GM19238 (cell line): ENCODE measurements around the gene MAP3K9.

Experiments used
- DNase-seq: peaks from one replicate; pipeline ENCODE4 v3.0.0; 2011; ENCODE audit warnings: low spot score; ENCODE audit not compliant: insufficient read length

MAP3K9 gene

GRCh38 chr14:70788898-70789297 is 20.4 kb downstream of the MAP3K9 start:
- DNase-seq, result no peak

GRCh38 chr14:70785556-70785955 is 23.8 kb downstream of the MAP3K9 start:
- no peak for DNase-seq

- no peak for DNase-seq
These were observed 24.4 kb downstream of the MAP3K9 start for GRCh38 chr14:70784886-70785285.

- no peak for DNase-seq
These were observed 27.0 kb downstream of the MAP3K9 start for GRCh38 chr14:70782361-70782760.

DNA sequence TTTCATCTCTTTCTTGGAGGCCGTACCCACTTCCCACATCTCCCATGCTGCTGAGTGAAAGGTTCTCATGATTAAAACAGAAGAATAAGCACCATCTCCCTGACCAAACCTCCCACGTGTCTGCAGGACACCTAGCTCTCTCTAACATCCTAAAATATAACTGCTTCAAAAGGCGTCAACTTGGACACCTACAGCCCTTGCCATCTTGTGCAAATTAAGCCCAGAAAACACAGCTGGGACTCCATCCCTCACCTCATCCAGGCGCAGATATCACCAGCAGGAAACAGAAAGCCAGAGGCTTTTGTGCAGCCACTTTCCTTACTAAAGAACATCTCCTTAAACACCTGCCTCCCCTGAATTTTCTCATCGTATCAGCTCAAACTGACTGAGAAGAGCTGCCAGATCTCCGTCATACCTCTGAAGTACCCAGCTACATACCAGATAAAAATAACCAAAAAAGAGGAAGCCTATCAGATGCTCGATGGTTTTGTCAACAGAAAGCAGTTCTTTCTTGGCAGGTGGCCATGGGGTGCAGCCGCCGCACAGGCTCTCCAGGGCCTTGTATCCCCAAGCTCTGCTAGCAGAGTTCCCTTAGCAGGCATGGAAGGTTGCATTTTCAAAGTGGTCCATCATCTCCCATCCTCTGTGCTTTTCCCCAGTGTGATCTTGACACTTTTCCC is 28.8 kb downstream of the MAP3K9 start:
- DNase-seq, result peak; percentile 32

DNA sequence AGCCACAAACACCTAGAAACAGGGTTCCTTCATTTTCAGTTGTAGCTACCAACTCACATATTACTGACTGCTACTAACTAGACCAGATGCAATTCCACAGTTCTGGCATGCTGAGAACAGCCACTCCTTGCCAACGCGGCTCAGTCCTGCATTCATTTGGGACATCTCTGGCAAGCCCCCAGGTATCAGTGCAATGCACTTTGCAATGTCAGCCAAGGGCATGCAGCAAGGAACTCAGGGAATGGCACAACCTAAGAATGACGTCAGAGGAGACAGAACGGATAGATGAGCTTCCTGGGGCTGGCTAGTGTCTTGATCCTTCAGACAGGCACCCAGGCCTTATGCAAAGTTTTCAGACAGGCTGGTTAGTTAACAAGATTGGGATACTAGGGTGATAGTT is 29.6 kb downstream of the MAP3K9 start:
- no peak for DNase-seq

DNA sequence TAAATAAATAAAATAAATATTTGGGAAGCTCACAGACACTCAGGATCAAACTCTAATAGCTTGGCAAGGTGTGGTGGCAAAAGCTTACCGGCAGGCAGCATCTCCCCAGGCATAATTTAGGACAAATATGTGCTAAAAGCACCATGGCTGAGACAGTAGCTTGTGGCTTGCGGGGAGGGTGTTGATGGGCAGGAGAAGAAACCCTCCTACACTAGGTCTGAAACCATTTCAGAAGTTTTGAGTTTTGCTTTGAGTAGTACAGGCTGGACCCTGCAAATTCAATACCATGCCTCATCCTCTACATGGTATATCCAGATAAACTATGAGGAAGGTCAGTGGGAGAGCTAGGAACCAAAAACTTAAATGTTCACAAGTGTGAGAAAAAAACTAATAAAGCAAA is 33.1 kb downstream of the MAP3K9 start:
- peak; percentile 30 for DNase-seq

DNA sequence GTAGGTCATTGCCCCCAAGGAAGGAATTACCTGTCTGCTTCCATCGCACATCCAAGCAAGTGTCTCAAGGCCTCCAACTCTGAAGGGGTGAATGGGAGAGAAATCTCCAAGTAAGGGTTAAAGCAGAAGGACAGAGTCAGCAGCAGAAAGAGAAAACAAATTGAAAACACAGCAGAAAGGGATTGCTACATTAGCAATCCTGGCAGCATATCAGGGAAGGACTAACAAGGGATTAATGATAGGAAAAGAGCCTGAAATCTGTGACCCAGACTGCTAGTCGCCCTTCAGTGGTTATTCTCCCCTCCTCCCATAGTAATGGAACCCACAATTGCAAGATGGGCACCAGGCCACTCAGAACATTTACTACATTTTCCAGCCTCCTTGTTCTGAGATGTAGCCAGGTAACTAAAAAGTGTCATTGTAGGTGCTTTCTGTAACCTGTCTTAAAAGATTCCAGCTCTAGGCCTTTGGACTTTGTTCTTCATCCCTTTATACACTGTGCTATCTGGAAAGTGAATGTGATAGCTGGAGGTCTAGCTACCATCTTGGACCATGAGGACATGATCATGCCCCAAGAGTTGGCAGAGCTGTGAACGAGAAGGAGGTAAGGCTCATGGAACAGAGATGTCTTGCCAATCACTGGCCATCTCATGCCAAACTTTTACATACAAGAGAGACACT is 36.0 kb downstream of the MAP3K9 start:
- no peak for DNase-seq

DNA sequence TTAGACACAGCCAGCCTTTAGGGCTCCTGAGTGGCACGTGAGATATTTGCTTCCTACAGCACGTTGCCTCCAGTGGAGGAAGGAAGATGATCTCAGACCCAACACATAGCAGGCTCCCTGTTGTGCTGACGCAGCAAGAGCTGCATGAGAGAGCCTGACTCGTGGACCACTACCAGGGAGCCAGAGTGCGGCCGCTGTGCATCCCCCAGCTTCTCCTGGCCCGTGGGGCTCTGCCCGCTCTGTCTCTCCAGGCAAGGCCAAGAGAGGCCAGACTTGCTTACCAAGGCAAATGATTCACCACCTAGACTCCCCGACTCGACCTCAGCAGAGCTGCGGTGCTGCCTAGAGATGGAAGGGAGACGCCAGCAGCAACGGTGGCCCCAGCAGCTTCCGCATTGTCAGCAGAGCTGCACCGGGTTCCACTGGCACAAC is 37.5 kb downstream of the MAP3K9 start:
- DNase-seq, result no peak

DNA sequence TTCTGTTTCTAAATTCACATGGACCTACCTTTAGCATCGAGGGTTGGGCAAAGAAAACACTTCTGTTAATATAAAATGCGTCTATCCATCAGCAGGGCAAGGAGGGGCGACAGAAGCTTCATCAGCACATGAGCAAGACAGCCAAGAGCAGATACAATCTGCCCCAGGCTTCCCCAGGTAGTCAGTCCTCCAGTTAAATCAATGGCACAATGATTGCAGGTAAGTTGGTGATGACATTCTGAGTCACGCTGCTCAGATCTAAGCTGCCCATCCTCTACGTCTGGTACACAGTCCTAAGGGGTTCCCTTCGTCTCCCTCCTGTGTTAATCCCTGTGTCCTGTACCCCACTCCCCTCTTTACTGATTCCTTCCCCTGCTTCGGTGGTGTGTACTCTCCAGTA is 38.8 kb downstream of the MAP3K9 start:
- DNase-seq, result no peak

- no peak for DNase-seq
These were observed 49.9 kb downstream of the MAP3K9 start for GRCh38 chr14:70759398-70759797.

GRCh38 chr14:70755655-70756054 is 53.7 kb downstream of the MAP3K9 start:
- DNase-seq, result no peak

- DNase-seq, result no peak
These were observed 54.3 kb downstream of the MAP3K9 start for GRCh38 chr14:70754991-70755390.

DNA sequence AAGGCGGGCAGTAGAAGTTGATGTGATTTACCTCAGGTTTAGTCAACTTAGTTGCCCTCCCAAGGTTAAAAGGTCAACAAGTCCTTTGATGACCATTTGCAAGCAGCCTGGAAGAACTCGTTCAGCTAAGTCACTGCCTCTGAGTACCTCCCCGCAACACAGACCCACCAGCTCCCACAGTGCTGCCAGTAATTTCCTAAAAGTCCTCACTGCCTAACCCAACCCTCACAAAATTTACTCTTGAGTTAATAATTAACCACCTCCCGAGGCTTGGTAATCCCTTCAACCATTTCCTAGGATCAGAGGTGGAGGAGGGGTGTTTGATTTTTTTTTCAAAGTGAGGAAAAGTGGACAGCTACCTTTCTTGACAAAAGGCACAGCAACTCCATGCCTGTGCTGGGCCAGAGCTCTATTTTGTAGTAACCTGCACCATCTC is 55.8 kb downstream of the MAP3K9 start:
- DNase-seq, result no peak

GRCh38 chr14:70748422-70748821 is 60.9 kb downstream of the MAP3K9 start:
- no peak for DNase-seq

DNA sequence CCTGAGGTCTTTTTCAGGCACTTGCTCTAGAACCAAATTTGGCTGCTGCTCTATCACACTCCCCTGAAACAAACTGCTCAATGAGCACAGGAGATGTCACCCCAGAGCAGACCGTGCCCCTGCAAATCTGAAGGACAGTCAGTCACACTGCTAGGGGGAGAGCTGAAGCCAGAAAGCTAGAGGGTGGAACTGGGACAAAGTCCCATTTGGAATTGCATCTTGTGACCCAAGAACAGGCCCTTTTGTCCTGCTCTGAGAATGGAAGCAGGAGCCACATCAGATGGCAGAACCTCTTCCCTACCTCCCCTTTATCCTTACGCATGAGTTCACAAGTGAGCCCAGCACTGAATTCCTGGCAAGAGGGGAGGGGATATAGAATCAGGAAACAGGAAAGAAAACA is 64.7 kb downstream of the MAP3K9 start:
- no peak for DNase-seq

DNA sequence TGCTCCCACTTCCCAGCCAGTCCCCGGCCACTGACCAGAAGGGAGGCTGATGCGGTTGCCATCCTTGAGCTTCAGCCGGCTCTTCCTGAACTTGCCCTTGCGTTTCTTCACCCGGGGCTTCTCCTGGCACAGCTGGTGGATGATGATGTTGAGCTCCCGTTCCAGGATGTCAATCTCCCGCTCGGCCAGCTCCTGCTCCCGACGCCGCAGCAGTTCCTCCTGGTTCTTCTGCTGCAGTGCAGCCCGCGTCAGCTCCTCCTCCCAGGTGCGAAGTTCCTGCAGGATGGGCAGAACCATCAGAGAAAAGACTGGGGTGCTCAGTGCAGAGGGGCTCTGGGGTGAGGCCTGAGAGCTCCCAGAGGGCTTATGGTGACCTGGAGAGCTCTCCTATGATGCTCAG is 67.0 kb downstream of the MAP3K9 start:
- no peak for DNase-seq

DNA sequence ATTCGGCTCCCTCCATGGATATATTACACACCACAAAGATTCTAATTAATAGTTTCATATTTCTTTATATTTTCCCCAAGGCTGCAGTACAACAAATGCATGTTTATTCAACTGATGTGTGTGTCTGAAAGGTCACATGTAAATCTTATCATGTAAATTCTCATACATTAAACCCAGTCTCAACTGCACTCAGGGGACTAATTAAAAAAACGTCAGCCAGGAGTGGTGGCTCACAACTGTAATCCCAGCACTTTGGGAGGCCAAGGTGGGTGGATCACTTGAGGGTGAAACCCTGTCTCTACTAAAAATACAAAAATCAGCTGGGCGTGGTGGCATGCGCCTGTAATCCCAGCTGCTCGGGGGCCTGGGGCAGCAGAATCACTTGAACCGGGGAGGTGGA is 67.8 kb downstream of the MAP3K9 start:
- no peak for DNase-seq

DNA sequence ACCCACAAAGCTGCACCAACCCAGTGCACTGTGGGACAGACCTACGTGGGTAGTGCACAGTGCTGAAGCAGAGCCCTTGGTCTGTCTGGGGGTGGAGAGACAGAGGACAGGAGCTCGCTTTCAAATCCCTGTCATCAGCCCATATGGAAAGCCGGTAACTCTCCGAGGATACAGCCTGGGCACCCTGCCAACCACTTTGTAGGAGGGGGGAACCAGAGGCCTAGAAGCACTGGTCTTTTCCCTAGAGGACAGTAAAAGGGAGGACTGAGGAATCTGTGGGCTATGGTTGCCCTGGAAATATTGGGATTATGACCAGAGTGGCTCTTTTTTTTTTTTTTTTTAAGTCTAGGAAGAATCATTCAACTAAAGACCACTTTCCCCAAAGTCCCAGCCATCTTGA is 74.3 kb downstream of the MAP3K9 start:
- DNase-seq, result no peak

DNA sequence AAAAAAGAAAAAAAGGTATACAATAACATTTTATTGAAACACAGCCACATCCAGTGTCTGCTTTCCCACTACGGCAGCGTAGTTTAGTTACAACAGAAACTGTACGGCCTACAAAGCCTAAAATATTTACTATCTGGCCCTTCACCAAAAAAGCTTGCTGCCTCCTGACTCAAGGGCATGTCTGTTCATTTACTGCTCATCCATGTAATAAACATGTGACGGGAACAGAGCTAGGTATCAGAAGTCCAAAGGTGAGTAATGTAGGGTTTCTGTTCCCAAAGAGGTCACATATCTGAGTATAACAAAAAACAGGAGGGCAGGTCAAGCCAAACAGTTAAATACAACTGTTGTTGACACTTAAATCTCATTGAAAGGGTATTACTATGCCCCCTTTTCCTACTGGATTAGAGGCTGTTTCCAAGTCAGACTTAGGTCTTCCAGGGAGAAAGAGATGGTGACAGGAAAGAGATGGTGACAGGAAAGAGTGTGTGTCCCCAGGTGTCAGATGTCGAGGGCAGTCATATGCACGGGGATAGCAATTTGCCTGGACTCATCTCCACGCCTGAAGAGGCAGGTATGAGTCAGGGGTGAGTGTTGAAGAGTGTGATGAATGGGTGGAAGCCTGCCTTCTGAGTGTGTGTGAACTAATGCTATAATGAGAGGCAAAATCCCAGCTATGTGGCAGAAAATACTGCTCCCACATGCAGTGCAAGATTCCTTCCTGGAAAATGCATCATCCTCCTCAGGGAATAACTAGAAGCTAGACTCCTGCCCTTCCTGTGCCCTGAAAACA is 77.7 kb downstream of the MAP3K9 start:
- DNase-seq, result no peak

- no peak for DNase-seq
These were observed 78.9 kb downstream of the MAP3K9 start for GRCh38 chr14:70730393-70730792.

DNA sequence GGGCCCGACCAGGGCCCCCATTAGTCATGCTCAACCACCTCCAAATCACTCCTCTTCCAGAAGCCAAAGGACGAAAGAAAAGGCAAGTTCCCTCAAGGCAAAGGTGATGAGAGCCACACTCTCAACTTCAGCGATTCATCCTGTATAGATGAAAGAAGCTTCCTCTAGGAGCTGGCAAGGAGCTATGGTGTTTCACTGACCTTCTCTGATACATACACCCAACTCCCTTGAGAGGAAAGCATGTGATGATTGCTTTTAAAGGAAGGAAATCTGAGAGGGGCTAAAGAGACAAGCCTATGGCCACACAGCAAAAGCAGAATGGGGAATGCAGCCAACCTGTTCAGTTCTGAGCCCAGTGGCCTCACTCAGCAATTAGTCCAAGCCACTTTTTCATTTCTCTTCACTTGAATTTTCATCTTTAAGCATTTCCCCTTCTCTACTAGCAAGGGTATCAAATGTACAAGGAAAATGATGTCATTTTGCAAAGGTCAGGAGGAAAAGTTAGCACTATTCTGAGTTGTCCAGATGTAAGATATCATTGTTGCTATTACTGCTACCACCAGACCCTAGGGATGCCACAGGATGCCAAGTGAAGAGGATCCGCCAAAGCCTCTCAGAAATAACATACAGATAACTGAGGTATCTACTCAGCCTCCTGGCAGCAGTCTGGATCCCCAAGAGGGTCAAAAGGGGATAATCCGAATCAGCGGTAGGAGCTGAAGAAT is 82.5 kb downstream of the MAP3K9 start:
- DNase-seq, result no peak
